Erythroblast (primary cell): ENCODE data around the gene PHF10.

Source experiments
- GATA1 ChIP-seq: IDR thresholded peaks from 2 replicates; pipeline ENCODE4 v1.6.1; 2011; ENCODE audit warnings: low read depth, mild to moderate bottlenecking, control low read depth, low read length, moderate library complexity
- POLR2A ChIP-seq: IDR thresholded peaks from 2 replicates; pipeline ENCODE4 v1.6.1; 2011; ENCODE audit warnings: mild to moderate bottlenecking, low read length

DNA sequence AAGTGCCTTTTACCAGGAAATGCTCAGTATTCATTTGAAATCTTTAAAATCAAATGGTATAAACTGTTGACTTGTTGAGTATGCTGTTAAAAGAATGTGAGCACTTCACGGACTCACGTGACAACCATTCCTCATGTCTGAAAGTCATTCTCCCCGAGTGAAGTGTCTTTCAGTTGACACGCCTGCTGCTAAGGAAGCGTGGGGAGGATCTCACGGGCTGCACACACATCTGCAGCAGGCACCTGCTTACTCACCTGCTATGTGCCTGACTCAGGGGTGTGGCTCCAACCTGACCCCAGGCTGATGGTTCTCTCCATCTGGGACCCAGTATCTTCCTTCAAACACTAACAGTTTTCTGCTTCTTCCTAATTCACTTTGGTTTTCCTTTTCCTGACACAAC, 55.2 kb downstream of the PHF10 start:
- TF ChIP-seq POLR2A, result no peak
- TF ChIP-seq GATA1, result no peak
